K562 (cell line): ENCODE data around the gene FAM53C. TPM values are rescaled to one million over a fixed set of nuclear protein-coding genes. Genes with fewer than 3 reads are reported as not detected.

ENCODE experiments used
- ATF1 ChIP-seq, 2 experiments: fragments of 450-650 bp in 1 of 2; IDR thresholded peaks; 2 replicates each; pipeline ENCODE4 v1.6.1; 2016; ENCODE audit warnings: missing compliant biosample characterization in 1 of 2, missing genetic modification characterization in 1 of 2
- POLR3A ChIP-seq: IDR thresholded peaks from 2 replicates; pipeline ENCODE4 v1.6.1; 2011; ENCODE audit warnings: borderline replicate concordance, mild to moderate bottlenecking, moderate library complexity; ENCODE audit not compliant: insufficient read length, insufficient read depth; ENCODE audit errors: extremely low read depth
- RNF219 ChIP-seq: fragments of 250-450 bp; sonication (Bioruptor Pico); IDR thresholded peaks from 2 replicates; pipeline ENCODE4 v1.5.0; 2022; ENCODE audit warnings: mild to moderate bottlenecking
- RREB1 ChIP-seq: fragments of 250-450 bp; sonication (Bioruptor Pico); IDR thresholded peaks from 2 replicates; pipeline ENCODE4 v1.4.0; 2020
- TOE1 ChIP-seq, 2 experiments: fragments of 450-650 bp in 1 of 2; sonication (generic) in 1 of 2; formaldehyde crosslinking in 1 of 2; IDR thresholded peaks; 2 replicates each; pipeline versions ENCODE4 v1.7.1 to v1.8.0; 2016 to 2022; ENCODE audit warnings: borderline replicate concordance in 2 of 2, mild to moderate bottlenecking in 2 of 2, antibody characterized with exemption in 1 of 2, inconsistent platforms in 1 of 2, low read depth in 1 of 2, missing genetic modification reagents in 1 of 2, moderate library complexity in 1 of 2
- ZBTB1 ChIP-seq: sonication (generic); formaldehyde crosslinking; IDR thresholded peaks from 2 replicates; pipeline ENCODE4 v1.8.1; 2023; ENCODE audit warnings: missing genetic modification reagents, low read depth, mild to moderate bottlenecking, borderline replicate concordance
- ZBTB2 ChIP-seq: fragments of 450-650 bp; IDR thresholded peaks from 2 replicates; pipeline ENCODE4 v1.6.1; 2016; ENCODE audit warnings: antibody characterized with exemption
- ZNF431 ChIP-seq: sonication (generic); formaldehyde crosslinking; IDR thresholded peaks from 2 replicates; pipeline ENCODE4 v1.8.0; 2022; ENCODE audit warnings: mild to moderate bottlenecking, missing genetic modification reagents
- polyA plus RNA-seq, 8 experiments: library from polyadenylated mRNA; depleted of rRNA in 4 of 8; stranded (reverse) in 5 of 8; unstranded in 3 of 8; fragments of >200 nt; fragmentation: Nextera tagmentation in 2 of 8; fragmentation: Illumina TruSeq in 1 of 8; extraction: Ambion mirVana in 2 of 8; extraction: Trizol in 1 of 8; gene quantifications; 2 replicates each; pipeline versions ENCODE4 v1.2.1 to v1.2.3, GENCODE V29; 2011 to 2014; ENCODE audit warnings: inconsistent platforms in 1 of 8, missing spikeins in 1 of 8
- total RNA-seq, 7 experiments: library from RNA; depleted of rRNA in 6 of 7; stranded (reverse); fragments of >200 nt in 6 of 7; fragmentation: Illumina TruSeq in 2 of 7; extraction: Trizol in 2 of 7; gene quantifications; 2 replicates each; pipeline versions ENCODE4 v1.2.1 to v1.2.3, GENCODE V29; 2011 to 2021; ENCODE audit warnings: low replicate concordance in 1 of 7
- TF ChIP-seq, protein P1 (sequence below): sonication (generic); IDR thresholded peaks from 2 replicates; pipeline ENCODE4 v1.6.1; 2016

Gene FAM53C
- total and polyA plus RNA-seq, 9 of the 15 experiments (the other 6 are each of a cell fraction or from before 2014, with no cell fraction given), result 9.7 to 38.5 (median 25.2) TPM

GRCh38 chr5:138331449-138332368 is 6.4 kb upstream of the FAM53C start, which contains the start of gene CDC25C (continued):
- 0 out of 2 replicates have a peak, but pooled peaks have one; percentile 30 for TF ChIP-seq ZNF431 (CRISPR knock-in tag)
- peak; percentile 67; the same call in 1 of the 2 replicates for TF ChIP-seq ZBTB2
- TF ChIP-seq, protein P1, sequence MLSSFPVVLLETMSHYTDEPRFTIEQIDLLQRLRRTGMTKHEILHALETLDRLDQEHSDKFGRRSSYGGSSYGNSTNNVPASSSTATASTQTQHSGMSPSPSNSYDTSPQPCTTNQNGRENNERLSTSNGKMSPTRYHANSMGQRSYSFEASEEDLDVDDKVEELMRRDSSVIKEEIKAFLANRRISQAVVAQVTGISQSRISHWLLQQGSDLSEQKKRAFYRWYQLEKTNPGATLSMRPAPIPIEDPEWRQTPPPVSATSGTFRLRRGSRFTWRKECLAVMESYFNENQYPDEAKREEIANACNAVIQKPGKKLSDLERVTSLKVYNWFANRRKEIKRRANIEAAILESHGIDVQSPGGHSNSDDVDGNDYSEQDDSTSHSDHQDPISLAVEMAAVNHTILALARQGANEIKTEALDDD, result peak; percentile 76; the same call in 1 of the 2 replicates
- TF ChIP-seq POLR3A, result no peak
- no peak for TF ChIP-seq TOE1 (IDR thresholded peaks at IDR 0.05; ENCODE audit: borderline replicate concordance)
- TF ChIP-seq TOE1 (CRISPR knock-in tag; IDR thresholded peaks at IDR 0.05; ENCODE audit: borderline replicate concordance, low read depth), result no peak
- no peak for TF ChIP-seq RNF219 (CRISPR knock-in tag)
- TF ChIP-seq ATF1 (CRISPR knock-in tag; IDR thresholded peaks at IDR 0.05), result no peak
- TF ChIP-seq ATF1 (tag; IDR thresholded peaks at IDR 0.05), result peak; percentile 81
- peak; percentile 38; the same call in 1 of the 2 replicates for TF ChIP-seq ZBTB1 (CRISPR knock-in tag)
- no peak for TF ChIP-seq RREB1 (CRISPR knock-in tag)
